HepG2 (cell line): ENCODE measurements around the gene CARHSP1. TPM values are rescaled to one million over a fixed set of nuclear protein-coding genes. Genes with fewer than 3 reads are reported as not detected.

Experiments used
- CTCF ChIP-seq: sonication (generic); formaldehyde crosslinking; IDR thresholded peaks from 2 replicates; pipeline ENCODE4 v1.5.0; 2020; ENCODE audit warnings: mild to moderate bottlenecking, missing genetic modification reagents, moderate library complexity
- FOXC1 ChIP-seq: sonication (generic); formaldehyde crosslinking; IDR thresholded peaks from 2 replicates; pipeline ENCODE4 v1.8.0; 2022; ENCODE audit warnings: mild to moderate bottlenecking, missing genetic modification reagents, borderline replicate concordance
- FOXM1 ChIP-seq: sonication (generic); formaldehyde crosslinking; IDR thresholded peaks from 2 replicates; pipeline ENCODE4 v1.5.0; 2020; ENCODE audit warnings: missing genetic modification reagents
- GLI4 ChIP-seq: sonication (generic); formaldehyde crosslinking; IDR thresholded peaks from 2 replicates; pipeline ENCODE4 v1.5.1; 2020; ENCODE audit warnings: missing genetic modification reagents, mild to moderate bottlenecking, moderate library complexity, borderline replicate concordance
- HOXA7 ChIP-seq: sonication (generic); formaldehyde crosslinking; IDR thresholded peaks from 2 replicates; pipeline ENCODE4 v1.8.1; 2022; ENCODE audit warnings: mild to moderate bottlenecking, missing genetic modification reagents, moderate library complexity
- JDP2 ChIP-seq: sonication (generic); formaldehyde crosslinking; IDR thresholded peaks from 2 replicates; pipeline ENCODE4 v1.8.1; 2022; ENCODE audit warnings: missing genetic modification reagents, borderline replicate concordance
- KAT8 ChIP-seq: IDR thresholded peaks from 2 replicates; pipeline ENCODE4 v1.6.1; 2016; ENCODE audit warnings: missing genetic modification reagents, missing compliant biosample characterization
- MAX ChIP-seq: IDR thresholded peaks from 2 replicates; pipeline ENCODE4 v1.6.1; 2012; ENCODE audit warnings: inconsistent platforms
- MAZ ChIP-seq, 2 experiments: sonication (generic) in 1 of 2; formaldehyde crosslinking in 1 of 2; IDR thresholded peaks; 2 replicates each; pipeline versions ENCODE4 v1.5.0 to v1.6.1; 2012 to 2020; ENCODE audit warnings: low read depth in 2 of 2, mild to moderate bottlenecking in 2 of 2, borderline replicate concordance in 1 of 2, improper control_type of control experiment in 1 of 2, low read length in 1 of 2, missing genetic modification reagents in 1 of 2, moderate library complexity in 1 of 2
- MLLT10 ChIP-seq: sonication (generic); formaldehyde crosslinking; IDR thresholded peaks from 2 replicates; pipeline ENCODE4 v1.4.0; 2020; ENCODE audit warnings: missing genetic modification reagents
- NFE2L1 ChIP-seq: sonication (generic); formaldehyde crosslinking; IDR thresholded peaks from 2 replicates; pipeline ENCODE4 v1.4.0; 2020; ENCODE audit warnings: missing genetic modification reagents, mild to moderate bottlenecking, borderline replicate concordance
- PHF20 ChIP-seq: sonication (generic); formaldehyde crosslinking; IDR thresholded peaks from 2 replicates; pipeline ENCODE4 v1.5.0; 2020; ENCODE audit warnings: mild to moderate bottlenecking, missing genetic modification reagents
- REL ChIP-seq: sonication (generic); formaldehyde crosslinking; conservative IDR thresholded peaks from 2 replicates; pipeline ENCODE4 v1.8.0; 2022; ENCODE audit warnings: mild to moderate bottlenecking, missing genetic modification reagents, moderate library complexity
- RFX1 ChIP-seq: fragments of 450-650 bp; IDR thresholded peaks from 2 replicates; pipeline ENCODE4 v1.6.1; 2017
- RFX5 ChIP-seq: IDR thresholded peaks from 2 replicates; pipeline ENCODE4 v1.6.1; 2011; ENCODE audit warnings: low read depth, low read length, improper control_type of control experiment
- ZFAT ChIP-seq: sonication (generic); formaldehyde crosslinking; conservative IDR thresholded peaks from 2 replicates; pipeline ENCODE4 v1.8.1; 2023; ENCODE audit warnings: missing genetic modification reagents, inconsistent platforms
- ZNF224 ChIP-seq: sonication (generic); formaldehyde crosslinking; IDR thresholded peaks from 2 replicates; pipeline ENCODE4 v1.5.0; 2020; ENCODE audit warnings: mild to moderate bottlenecking, missing genetic modification reagents
- ZNF510 ChIP-seq: sonication (generic); formaldehyde crosslinking; IDR thresholded peaks from 2 replicates; pipeline ENCODE4 v1.4.0; 2020; ENCODE audit warnings: low read depth, mild to moderate bottlenecking, missing genetic modification reagents
- ZNF564 ChIP-seq: sonication (generic); formaldehyde crosslinking; IDR thresholded peaks from 2 replicates; pipeline ENCODE4 v1.8.1; 2023; ENCODE audit warnings: mild to moderate bottlenecking, missing genetic modification reagents
- ZNF784 ChIP-seq: sonication (generic); formaldehyde crosslinking; IDR thresholded peaks from 2 replicates; pipeline ENCODE4 v1.5.1; 2020; ENCODE audit warnings: missing genetic modification reagents, mild to moderate bottlenecking, borderline replicate concordance
- ZNF816 ChIP-seq: sonication (generic); formaldehyde crosslinking; IDR thresholded peaks from 2 replicates; pipeline ENCODE4 v1.8.0; 2022; ENCODE audit warnings: missing genetic modification reagents, mild to moderate bottlenecking, borderline replicate concordance
- polyA plus RNA-seq, 8 experiments: library from polyadenylated mRNA; depleted of rRNA in 3 of 8; stranded (reverse) in 7 of 8; unstranded in 1 of 8; fragments of >200 nt; fragmentation: Illumina TruSeq in 4 of 8; extraction: Trizol in 4 of 8; gene quantifications; 2 replicates each; pipeline versions ENCODE4 v1.2.1 to v1.2.3, GENCODE V29; 2011 to 2016; ENCODE audit warnings: low read depth in 4 of 8, missing spikeins in 1 of 8, mixed read lengths in 1 of 8; ENCODE audit not compliant: insufficient read depth in 1 of 8
- total RNA-seq, 5 experiments: library from RNA; depleted of rRNA; stranded (reverse); fragments of >200 nt; fragmentation: Illumina TruSeq; extraction: Trizol; gene quantifications; 2 replicates each; pipeline ENCODE4 v1.2.3, GENCODE V29; 2016; ENCODE audit warnings: low read depth in 1 of 5
- TF ChIP-seq, protein P1 (sequence below): sonication (generic); formaldehyde crosslinking; IDR thresholded peaks from 2 replicates; pipeline ENCODE4 v1.4.0; 2020; ENCODE audit warnings: missing genetic modification reagents
- TF ChIP-seq, protein P2 (sequence below): sonication (generic); formaldehyde crosslinking; IDR thresholded peaks from 2 replicates; pipeline ENCODE4 v1.8.1; 2023; ENCODE audit warnings: mild to moderate bottlenecking, inconsistent platforms, moderate library complexity, missing genetic modification reagents, borderline replicate concordance

CARHSP1 gene
- total and polyA plus RNA-seq, 2 of the 13 experiments (the other 11 are each of a cell fraction or from before 2014, with no cell fraction given) = 173 to 345 TPM

GRCh38 chr16:8863594-8864424 is 5.0 kb downstream of the CARHSP1 start (continued):
- peak; percentile 44; the same call in 1 of the 2 replicates for TF ChIP-seq PHF20 (CRISPR knock-in tag)
- peak; percentile 59; the same call in 1 of the 2 replicates for TF ChIP-seq JDP2
- peak; percentile 94 for TF ChIP-seq REL (CRISPR knock-in tag)
- TF ChIP-seq HOXA7 (CRISPR knock-in tag) = peak; percentile 88; the same call in 1 of the 2 replicates
- TF ChIP-seq, protein P1, sequence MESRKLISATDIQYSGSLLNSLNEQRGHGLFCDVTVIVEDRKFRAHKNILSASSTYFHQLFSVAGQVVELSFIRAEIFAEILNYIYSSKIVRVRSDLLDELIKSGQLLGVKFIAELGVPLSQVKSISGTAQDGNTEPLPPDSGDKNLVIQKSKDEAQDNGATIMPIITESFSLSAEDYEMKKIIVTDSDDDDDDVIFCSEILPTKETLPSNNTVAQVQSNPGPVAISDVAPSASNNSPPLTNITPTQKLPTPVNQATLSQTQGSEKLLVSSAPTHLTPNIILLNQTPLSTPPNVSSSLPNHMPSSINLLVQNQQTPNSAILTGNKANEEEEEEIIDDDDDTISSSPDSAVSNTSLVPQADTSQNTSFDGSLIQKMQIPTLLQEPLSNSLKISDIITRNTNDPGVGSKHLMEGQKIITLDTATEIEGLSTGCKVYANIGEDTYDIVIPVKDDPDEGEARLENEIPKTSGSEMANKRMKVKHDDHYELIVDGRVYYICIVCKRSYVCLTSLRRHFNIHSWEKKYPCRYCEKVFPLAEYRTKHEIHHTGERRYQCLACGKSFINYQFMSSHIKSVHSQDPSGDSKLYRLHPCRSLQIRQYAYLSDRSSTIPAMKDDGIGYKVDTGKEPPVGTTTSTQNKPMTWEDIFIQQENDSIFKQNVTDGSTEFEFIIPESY (CRISPR knock-in tag) = peak; percentile 42
- peak; percentile 95 for TF ChIP-seq ZNF784
- peak; percentile 81; the same call in 1 of the 2 replicates for TF ChIP-seq GLI4 (CRISPR knock-in tag)
- TF ChIP-seq MAX = no peak
- no peak; the same call in none of the 2 replicates for TF ChIP-seq FOXC1 (CRISPR knock-in tag)
- peak; percentile 66; the same call in 1 of the 2 replicates for TF ChIP-seq NFE2L1 (CRISPR knock-in tag)
- TF ChIP-seq ZFAT = no peak
- TF ChIP-seq KAT8 (CRISPR knock-in tag) = peak; percentile 90
- TF ChIP-seq FOXM1 (CRISPR knock-in tag) = no peak
- 0 out of 2 replicates have a peak, but pooled peaks have one; percentile 21 for TF ChIP-seq RFX5
- TF ChIP-seq ZNF816 = peak; percentile 98
- TF ChIP-seq ZNF564 (CRISPR knock-in tag) = peak; percentile 96
- TF ChIP-seq ZNF224 = 0 out of 2 replicates have a peak, but pooled peaks have one; percentile 3
- TF ChIP-seq, protein P2, sequence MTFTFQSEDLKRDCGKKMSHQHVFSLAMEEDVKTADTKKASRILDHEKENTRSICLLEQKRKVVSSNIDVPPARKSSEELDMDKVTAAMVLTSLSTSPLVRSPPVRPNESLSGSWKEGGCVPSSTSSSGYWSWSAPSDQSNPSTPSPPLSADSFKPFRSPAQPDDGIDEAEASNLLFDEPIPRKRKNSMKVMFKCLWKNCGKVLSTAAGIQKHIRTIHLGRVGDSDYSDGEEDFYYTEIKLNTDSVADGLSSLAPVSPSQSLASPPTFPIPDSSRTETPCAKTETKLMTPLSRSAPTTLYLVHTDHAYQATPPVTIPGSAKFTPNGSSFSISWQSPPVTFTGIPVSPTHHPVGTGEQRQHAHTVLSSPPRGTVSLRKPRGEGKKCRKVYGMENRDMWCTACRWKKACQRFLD = peak; percentile 96; the same call in 1 of the 2 replicates
- TF ChIP-seq MLLT10 = no peak
- TF ChIP-seq RFX1 = peak; percentile 75; the same call in 1 of the 2 replicates
- peak; percentile 95 for TF ChIP-seq MAZ (IDR thresholded peaks at IDR 0.05; ENCODE audit: borderline replicate concordance, low read depth, low read length)
- TF ChIP-seq MAZ (CRISPR knock-in tag; IDR thresholded peaks at IDR 0.05; ENCODE audit: low read depth) = peak; percentile 99
- peak; percentile 83 for TF ChIP-seq CTCF (CRISPR knock-in tag)
- peak; percentile 90 for TF ChIP-seq ZNF510 (CRISPR knock-in tag)
